Transverse colon (tissue), 4 donors: ENCODE data around the gene CSTB.

Experiments
- CTCF ChIP-seq, 5 experiments: fragments of 200-600 bp in 3 of 5; fragments of 450-650 bp in 2 of 5; sonication (generic) in 3 of 5; IDR thresholded peaks; 1 replicate in 2 of 5; 2 replicates in 3 of 5; pipeline ENCODE4 v1.5.1; 2016 to 2017; ENCODE audit warnings: antibody characterized with exemption in 5 of 5, inconsistent platforms in 3 of 5, mild to moderate bottlenecking in 2 of 5, moderate library complexity in 1 of 5
- POLR2A ChIP-seq: fragments of 450-650 bp; IDR thresholded peaks from one replicate; pipeline ENCODE4 v1.6.1; 2016; ENCODE audit warnings: antibody characterized with exemption, mild to moderate bottlenecking, moderate library complexity
- POLR2AphosphoS5 ChIP-seq, 3 donors: sonication (generic); formaldehyde crosslinking; IDR thresholded peaks; one replicate each; pipeline ENCODE4 v1.6.1; 2016; ENCODE audit warnings: antibody characterized with exemption in 3 of 3

- TF ChIP-seq POLR2A: no peak
- TF ChIP-seq POLR2AphosphoS5 (IDR thresholded peaks at IDR 0.05): no peak
- no peak for TF ChIP-seq CTCF (IDR thresholded peaks at IDR 0.05)
These were observed 5.7 kb upstream of the CSTB start for GRCh38 chr21:43781846-43782245.
